Activated naive CD4-positive, alpha-beta T cell (primary cell): ENCODE data around the gene ADAMTS14.

Experiments used
- DNase-seq, 4 experiments: peaks; one replicate each; lab custom pipeline; 2025; lab: John Stamatoyannopoulos, UW

The ADAMTS14 gene

GRCh38 chr10:70784471-70784870, 112.2 kb downstream of the ADAMTS14 start:
- DNase-seq: no peak

DNA sequence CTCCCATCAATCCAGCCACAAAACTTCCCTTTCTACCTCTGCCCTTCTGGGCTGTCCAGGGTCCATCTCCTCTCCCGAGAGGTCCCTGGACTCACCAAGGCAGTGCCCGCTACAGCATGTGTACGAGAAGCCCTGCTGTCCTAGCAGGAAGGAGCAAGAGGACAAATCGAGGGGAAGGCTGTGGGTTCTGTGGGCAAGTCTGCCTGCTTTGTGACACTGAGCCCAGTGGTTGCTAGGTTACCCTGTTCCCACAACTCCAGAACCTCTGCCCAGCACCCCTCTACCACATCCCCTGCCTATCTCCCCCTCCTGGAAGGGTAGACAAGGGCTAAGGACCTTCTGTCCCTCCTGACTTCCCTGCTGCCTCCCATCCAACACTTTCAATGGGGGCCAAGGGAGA, 112.9 kb downstream of the ADAMTS14 start, which contains the start of gene TBATA:
TSS of gene TBATA (minus strand) at position 188 of the 400 bp plus-strand sequence. CDS start 1,998 bp downstream, outside the sequence.
- no peak for DNase-seq

GRCh38 chr10:70786799-70787415, 114.6 kb downstream of the ADAMTS14 start:
- DNase-seq: no peak

DNA sequence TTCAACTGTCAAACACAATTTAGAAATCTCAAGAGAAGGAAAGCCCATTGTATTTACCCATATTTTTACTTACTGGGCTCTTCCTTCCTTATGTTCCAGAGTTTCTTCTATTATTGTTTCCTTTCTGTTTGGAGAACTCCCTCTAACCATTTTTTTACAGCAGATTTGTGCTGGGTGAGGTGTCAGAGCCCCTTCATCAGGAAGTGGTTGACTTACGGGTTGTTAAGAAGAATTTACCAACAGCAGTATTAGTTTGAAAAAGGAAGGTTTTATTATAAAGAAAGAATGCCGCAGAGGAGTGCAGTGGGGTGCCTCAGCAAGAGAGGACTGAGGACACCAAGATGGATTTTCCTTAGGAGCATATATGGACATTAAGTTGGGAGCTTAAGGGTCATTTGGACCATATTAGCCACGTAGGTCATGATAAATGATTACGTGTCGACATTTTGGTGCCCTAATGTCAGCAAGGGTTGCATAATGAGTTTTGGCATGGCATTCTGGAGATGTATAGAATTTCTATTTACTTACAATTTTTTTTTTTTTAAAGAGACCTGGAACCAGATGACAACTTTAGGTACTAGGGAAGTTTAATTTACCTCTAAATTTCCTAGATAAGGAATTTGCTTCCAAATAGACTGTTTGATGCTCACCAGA, 119.2 kb downstream of the ADAMTS14 start:
- DNase-seq: no peak

- no peak for DNase-seq
Observed at GRCh38 chr10:70795613-70796012, 123.3 kb downstream of the ADAMTS14 start.

DNA sequence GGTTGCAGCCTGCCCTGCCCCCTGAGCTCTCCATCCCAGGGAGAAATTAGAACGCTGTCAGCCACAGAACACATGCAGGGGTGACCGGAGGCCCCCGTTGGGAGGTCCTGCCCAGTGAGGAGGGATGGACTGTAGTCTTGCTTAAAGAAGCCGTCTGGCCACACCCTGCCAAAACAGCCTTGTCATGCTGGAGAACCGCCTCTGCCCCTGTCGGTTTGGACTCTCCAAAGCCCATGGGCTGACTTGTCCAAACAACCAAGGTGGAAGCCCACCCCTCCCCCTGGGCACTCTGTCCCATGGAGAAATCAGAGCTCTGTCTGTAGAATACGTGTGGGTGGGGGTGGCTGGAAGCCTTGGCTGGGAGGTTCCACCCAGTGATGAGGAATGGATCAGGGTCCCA, 125.5 kb downstream of the ADAMTS14 start:
- no peak for DNase-seq

DNA sequence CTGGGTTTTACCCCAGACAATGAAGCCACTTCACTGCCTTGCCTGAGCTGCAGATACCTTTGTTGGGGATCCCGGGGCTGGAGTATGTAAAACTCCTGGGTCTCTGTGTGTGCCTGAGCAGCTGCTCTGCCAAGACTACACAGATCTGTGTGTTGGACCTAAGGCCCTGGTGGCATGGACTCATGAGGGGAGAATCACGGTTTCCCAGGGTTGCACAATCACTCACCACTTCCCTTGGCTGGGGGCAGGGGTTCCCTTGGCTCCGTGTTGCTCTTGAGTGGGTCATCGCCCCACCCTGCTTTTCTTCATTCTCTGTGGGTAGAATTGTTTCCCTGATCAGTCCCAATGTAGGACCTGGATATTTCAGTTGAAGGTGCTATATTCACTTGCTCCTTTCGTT, 126.8 kb downstream of the ADAMTS14 start:
- DNase-seq: no peak

GRCh38 chr10:70801854-70802253, 129.5 kb downstream of the ADAMTS14 start:
- no peak for DNase-seq

DNA sequence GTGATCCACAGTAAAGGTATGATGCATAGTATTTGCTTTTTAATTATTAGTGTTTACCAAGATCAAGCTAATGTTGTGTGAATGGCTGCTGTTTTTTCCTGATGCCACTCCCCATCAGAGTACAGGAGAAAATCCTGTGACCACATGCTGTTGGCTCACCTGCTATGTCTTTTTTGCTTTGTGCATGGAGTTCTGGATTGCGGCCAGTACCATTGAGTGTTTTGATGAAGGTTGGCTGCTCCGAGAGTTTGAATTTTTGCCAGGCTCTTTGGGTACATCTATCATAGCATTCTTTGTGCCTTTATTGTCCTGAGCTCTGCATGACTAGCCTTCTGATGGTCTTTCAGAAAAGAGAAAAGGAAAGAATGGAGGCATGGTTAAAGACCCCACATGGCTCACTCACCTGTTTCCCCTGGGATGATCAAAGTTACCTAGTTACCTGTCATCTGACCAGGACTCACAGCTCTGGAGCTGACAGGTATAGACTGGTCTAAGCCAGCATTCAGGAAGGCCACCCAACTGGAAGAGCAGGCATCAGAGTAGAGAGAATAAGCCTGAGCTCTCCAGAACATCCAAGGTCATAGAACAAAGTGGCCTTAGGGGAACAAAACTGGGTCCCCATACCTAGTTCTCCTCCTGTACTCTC, 131.6 kb downstream of the ADAMTS14 start:
- no peak for DNase-seq

DNA sequence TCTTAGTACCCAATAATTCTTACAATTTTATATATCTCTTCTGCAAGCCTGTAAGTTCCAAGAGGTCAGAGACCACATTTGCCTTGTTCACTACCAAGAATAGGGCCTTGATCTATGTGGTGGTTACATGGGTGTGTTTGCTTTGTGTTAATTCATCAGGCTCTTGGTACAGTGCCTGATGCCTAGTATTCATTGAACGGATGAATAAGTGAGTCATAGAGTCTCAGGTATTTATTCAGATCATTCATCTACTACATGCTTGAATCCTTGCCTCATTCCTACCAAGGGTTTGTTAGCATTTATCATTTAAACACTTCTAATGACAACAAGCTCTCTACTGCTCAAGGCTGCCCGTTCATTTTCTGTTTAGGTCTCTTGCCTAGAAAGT, 132.1 kb downstream of the ADAMTS14 start:
- DNase-seq: no peak

- DNase-seq: no peak
Observed at GRCh38 chr10:70805619-70806215, 133.4 kb downstream of the ADAMTS14 start.

GRCh38 chr10:70806841-70807240, 134.5 kb downstream of the ADAMTS14 start:
- DNase-seq: no peak

DNA sequence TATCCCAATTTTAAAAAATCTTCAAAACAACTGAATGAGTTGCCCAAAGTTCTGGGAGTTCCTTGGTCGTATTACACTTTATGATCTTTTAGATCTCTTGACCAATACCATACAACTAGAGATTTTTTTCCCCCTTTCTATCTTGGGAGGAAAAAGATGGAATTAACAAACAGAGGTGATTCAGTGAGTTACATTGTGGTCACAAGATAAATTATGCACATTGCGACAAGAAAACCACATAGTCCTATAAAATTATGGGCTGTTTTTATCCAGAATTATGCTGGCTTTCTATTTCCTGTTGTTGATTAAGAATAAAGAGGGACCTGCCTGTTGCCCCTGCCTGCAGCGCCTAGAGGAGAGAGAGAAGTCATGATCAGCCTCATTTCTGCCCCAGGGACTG, 135.2 kb downstream of the ADAMTS14 start:
- no peak for DNase-seq

GRCh38 chr10:70809011-70809611, 136.8 kb downstream of the ADAMTS14 start:
- DNase-seq: no peak

DNA sequence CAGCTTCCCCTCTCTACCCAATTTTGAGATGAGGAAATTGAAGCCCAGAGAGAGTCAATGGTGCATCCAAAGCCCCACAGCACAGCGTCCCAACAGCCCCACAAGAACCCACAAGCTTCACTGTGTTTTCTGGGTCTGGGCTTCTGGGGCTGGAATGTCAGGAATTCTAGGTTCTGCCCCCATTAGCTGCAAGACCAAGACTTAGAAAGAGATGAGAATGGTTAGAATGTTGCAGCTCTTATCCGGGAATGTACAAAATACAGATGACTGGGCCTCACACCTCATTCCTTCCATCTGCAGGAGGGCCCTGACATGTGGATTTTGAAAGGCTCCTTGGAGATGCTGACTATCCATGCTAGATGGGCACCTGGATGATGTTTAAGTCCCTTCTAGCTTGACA, 137.4 kb downstream of the ADAMTS14 start:
- no peak for DNase-seq

DNA sequence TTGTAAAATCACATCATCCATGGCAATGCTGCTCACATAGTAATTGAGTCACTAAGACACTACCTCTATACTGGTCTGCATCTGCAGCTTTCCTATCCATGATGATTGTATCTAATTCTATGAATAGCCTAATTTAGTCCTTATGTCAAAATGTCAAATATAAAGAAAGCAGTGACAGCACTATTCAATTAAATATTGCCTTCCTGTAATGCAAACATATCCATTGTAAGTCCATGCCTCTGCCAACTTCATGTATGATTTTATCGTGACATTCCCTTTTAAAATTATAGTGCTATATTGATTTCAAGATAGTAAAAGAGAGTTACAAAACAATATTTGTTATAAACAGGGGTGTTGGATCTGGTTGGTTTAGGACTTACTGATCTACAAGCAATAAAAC, 138.7 kb downstream of the ADAMTS14 start:
- DNase-seq: no peak

DNA sequence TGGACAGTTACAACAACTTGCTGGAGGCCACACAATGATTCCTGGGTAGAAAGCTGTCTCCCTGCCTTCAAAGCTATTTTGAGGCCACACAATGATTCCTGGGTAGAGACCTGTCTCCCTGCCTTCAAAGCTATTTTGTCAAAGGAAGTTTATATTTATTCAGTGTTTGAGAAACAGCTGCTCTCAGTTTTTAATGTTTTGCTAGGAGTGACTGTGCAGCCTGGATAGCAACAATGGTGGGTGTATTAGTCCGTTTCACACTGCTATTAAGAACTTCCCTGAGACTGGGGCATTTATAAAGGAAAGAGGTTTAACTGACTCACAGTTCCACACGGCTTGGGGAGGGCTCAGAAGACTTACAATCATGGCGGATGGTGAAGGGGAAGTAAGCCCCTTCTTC, 139.6 kb downstream of the ADAMTS14 start:
- DNase-seq: no peak
